ENCODE data around the gene DHRS12.

DNA sequence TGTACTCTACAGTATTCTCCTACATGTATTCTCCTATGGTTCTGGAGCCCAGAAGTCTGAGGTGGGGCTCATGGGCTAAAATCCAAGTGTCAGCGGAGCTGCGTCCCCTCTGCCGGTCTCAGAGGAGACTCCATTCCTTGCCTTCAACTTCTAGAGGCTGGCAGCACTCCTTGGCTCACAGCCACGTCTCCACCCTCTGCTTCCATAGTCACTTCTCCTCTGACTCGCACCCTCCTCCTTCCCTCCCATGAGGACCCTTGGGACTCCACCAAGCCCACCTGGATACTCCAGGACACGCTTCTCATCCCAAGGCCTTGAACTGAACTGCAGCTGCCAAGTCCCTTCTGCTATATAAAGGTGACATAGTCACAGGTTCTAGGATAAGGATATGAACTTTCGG lies 27.8 kb downstream of the DHRS12 start:
- no peak for TF ChIP-seq POLR2A (IDR thresholded peaks at IDR 0.05)
- TF ChIP-seq, protein P1, sequence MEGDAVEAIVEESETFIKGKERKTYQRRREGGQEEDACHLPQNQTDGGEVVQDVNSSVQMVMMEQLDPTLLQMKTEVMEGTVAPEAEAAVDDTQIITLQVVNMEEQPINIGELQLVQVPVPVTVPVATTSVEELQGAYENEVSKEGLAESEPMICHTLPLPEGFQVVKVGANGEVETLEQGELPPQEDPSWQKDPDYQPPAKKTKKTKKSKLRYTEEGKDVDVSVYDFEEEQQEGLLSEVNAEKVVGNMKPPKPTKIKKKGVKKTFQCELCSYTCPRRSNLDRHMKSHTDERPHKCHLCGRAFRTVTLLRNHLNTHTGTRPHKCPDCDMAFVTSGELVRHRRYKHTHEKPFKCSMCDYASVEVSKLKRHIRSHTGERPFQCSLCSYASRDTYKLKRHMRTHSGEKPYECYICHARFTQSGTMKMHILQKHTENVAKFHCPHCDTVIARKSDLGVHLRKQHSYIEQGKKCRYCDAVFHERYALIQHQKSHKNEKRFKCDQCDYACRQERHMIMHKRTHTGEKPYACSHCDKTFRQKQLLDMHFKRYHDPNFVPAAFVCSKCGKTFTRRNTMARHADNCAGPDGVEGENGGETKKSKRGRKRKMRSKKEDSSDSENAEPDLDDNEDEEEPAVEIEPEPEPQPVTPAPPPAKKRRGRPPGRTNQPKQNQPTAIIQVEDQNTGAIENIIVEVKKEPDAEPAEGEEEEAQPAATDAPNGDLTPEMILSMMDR (IDR thresholded peaks at IDR 0.05 in 8 of 11, conservative IDR thresholded peaks at IDR 0.05 in 3 of 11): no peak

Measured in spleen (tissue), 7 donors.